ENCODE data around the gene ID3.

Gene ID3

GRCh38 chr1:23558872-23559135 lies 497 bp downstream of the ID3 start:
- DNase-seq (ENCODE audit: insufficient read length, low spot score) (no peak), FAIRE-seq (no peak)
- TF ChIP-seq, protein P1, sequence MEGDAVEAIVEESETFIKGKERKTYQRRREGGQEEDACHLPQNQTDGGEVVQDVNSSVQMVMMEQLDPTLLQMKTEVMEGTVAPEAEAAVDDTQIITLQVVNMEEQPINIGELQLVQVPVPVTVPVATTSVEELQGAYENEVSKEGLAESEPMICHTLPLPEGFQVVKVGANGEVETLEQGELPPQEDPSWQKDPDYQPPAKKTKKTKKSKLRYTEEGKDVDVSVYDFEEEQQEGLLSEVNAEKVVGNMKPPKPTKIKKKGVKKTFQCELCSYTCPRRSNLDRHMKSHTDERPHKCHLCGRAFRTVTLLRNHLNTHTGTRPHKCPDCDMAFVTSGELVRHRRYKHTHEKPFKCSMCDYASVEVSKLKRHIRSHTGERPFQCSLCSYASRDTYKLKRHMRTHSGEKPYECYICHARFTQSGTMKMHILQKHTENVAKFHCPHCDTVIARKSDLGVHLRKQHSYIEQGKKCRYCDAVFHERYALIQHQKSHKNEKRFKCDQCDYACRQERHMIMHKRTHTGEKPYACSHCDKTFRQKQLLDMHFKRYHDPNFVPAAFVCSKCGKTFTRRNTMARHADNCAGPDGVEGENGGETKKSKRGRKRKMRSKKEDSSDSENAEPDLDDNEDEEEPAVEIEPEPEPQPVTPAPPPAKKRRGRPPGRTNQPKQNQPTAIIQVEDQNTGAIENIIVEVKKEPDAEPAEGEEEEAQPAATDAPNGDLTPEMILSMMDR (IDR thresholded peaks at IDR 0.05; ENCODE audit: insufficient read depth, missing control alignments), result no peak

DNA sequence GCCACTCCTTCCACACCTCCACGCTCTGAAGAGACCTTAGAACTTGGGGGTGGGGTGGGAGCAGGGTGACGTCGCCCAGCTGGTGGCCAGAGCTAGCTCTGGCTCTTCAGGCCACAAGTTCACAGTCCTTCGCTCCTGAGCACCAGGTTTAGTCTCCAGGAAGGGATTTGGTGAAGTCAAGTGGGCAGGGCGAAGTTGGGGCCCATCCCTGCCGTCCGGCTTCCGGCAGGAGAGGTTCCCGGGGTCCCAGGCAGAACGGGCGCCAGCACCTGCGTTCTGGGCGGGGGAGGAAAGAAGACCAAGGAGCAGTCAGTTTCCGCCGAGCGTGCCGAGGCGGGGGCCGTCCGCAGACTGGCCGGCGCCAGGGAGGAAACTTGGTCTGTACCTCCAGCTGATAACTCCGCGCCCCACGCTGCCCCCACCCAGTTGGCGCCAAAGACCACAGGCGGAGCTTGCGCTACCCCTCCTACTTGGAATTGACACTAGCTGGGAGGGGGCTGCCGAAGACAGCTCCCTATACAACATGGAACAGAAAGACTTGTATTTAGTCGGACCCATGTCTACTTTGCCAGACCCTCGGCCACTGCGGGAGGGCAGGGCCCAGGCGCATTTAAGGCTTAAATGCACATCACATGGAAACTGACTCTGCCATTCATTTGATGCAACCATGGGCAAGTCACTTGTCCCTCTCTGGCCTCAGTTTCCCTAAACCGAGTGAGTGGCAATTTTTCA lies 995 bp downstream of the ID3 start:
- TF ChIP-seq, protein P1 (IDR thresholded peaks at IDR 0.05; ENCODE audit: insufficient read depth, missing control alignments), result no peak
- no peak for FAIRE-seq

GRCh38 chr1:23557471-23558124 lies 1.7 kb downstream of the ID3 start:
- FAIRE-seq, result no peak
- TF ChIP-seq, protein P1 (IDR thresholded peaks at IDR 0.05; ENCODE audit: insufficient read depth, missing control alignments), result no peak
- DNase-seq (ENCODE audit: insufficient read length, low spot score), result no peak

More for the DNA sequence above, 995 bp downstream of the ID3 start:
- DNase-seq (ENCODE audit: insufficient read length, low spot score), result no peak

- TF ChIP-seq, protein P1 (IDR thresholded peaks at IDR 0.05; ENCODE audit: insufficient read depth, missing control alignments), result no peak
- no peak for DNase-seq (ENCODE audit: insufficient read length, low spot score)
- FAIRE-seq, result no peak
Measured at GRCh38 chr1:23556635-23557470, 2.4 kb downstream of the ID3 start.

- FAIRE-seq (no peak), DNase-seq (ENCODE audit: insufficient read length, low spot score) (no peak)
- TF ChIP-seq, protein P1 (IDR thresholded peaks at IDR 0.05; ENCODE audit: insufficient read depth, missing control alignments), result no peak
Measured at GRCh38 chr1:23555986-23556634, 3.2 kb downstream of the ID3 start.

- FAIRE-seq (no peak), DNase-seq (ENCODE audit: insufficient read length, low spot score) (no peak)
- TF ChIP-seq, protein P1 (IDR thresholded peaks at IDR 0.05; ENCODE audit: insufficient read depth, missing control alignments), result no peak
Measured at GRCh38 chr1:23555270-23555985, 3.9 kb downstream of the ID3 start.

All from D721Med (cell line).